ENCODE results near the gene ARHGEF9. TPM values are rescaled to one million over a fixed set of nuclear protein-coding genes. Genes with fewer than 3 reads are reported as not detected.

ARHGEF9 gene
- total and polyA plus RNA-seq, 2 donors (not counting 1 experiment from before 2014, with no cell fraction given): 11.5 to 18.5 TPM

DNA sequence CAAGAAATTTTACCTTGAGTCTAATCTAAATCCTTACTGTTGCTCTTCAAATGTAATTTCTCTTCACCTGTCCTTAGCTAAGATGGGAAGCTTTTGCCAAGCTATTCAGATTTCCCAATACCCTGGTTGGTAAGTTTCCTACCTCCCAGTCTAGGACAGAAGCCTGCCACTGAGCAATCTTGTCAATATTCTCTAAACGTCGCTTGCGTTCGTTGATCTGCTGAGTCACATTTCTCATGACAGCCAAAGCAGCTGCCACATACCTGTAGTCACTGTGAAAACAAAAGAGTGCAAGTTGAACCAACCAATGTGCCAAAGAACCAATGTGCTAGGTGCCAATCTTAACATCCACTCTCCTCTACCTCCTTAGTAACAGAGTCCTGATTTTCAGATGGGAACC lies 111.1 kb downstream of the ARHGEF9 start:
- no peak overlapping the region for H3K27ac ChIP-seq (ENCODE audit: insufficient read depth, low read length)
- no peaks in the 10 kb centered on the region for H3K27me3 ChIP-seq (ENCODE audit: control insufficient read depth, insufficient read depth, low read length)
- no peak overlapping the region for H3K9ac ChIP-seq (ENCODE audit: insufficient read depth, low read length)
- H3K79me2 ChIP-seq (ENCODE audit: control insufficient read depth, insufficient read depth, low read length): no peaks in the 10 kb centered on the region
- H3K4me1 ChIP-seq (ENCODE audit: control insufficient read depth, extremely low read depth, insufficient read depth, low read length): no peaks in the 10 kb centered on the region
- DNase-seq (ENCODE audit: low read depth in 2 of 2): no peak
- H2AFZ ChIP-seq (ENCODE audit: low read length): no peak overlapping the region
- H3K4me2 ChIP-seq (ENCODE audit: extremely low read depth, insufficient read depth, low read length): no peak overlapping the region
- no peaks in the 10 kb centered on the region for H4K20me1 ChIP-seq (ENCODE audit: control insufficient read depth, extremely low read depth, insufficient read depth, low read length)
- TF ChIP-seq EZH2 (IDR thresholded peaks at IDR 0.05; ENCODE audit: low read length, missing control alignments): no peak
- TF ChIP-seq, protein P1, sequence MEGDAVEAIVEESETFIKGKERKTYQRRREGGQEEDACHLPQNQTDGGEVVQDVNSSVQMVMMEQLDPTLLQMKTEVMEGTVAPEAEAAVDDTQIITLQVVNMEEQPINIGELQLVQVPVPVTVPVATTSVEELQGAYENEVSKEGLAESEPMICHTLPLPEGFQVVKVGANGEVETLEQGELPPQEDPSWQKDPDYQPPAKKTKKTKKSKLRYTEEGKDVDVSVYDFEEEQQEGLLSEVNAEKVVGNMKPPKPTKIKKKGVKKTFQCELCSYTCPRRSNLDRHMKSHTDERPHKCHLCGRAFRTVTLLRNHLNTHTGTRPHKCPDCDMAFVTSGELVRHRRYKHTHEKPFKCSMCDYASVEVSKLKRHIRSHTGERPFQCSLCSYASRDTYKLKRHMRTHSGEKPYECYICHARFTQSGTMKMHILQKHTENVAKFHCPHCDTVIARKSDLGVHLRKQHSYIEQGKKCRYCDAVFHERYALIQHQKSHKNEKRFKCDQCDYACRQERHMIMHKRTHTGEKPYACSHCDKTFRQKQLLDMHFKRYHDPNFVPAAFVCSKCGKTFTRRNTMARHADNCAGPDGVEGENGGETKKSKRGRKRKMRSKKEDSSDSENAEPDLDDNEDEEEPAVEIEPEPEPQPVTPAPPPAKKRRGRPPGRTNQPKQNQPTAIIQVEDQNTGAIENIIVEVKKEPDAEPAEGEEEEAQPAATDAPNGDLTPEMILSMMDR (conservative IDR thresholded peaks at IDR 0.05 in 1 of 2, IDR thresholded peaks at IDR 0.05 in 1 of 2; ENCODE audit: low read depth in 1 of 2, low read length in 2 of 2): no peak
- no peaks in the 10 kb centered on the region for H3K36me3 ChIP-seq (ENCODE audit: control insufficient read depth, insufficient read depth, low read length)
- no peak overlapping the region for H3K4me3 ChIP-seq (replicated peaks in 1 of 4; ENCODE audit: control extremely low read depth in 1 of 4, insufficient read depth in 1 of 4, low read depth in 3 of 4, low read length in 4 of 4)
- H3K9me3 ChIP-seq (ENCODE audit: control insufficient read depth, insufficient read depth, low read depth, low read length): no peaks in the 10 kb centered on the region

DNA sequence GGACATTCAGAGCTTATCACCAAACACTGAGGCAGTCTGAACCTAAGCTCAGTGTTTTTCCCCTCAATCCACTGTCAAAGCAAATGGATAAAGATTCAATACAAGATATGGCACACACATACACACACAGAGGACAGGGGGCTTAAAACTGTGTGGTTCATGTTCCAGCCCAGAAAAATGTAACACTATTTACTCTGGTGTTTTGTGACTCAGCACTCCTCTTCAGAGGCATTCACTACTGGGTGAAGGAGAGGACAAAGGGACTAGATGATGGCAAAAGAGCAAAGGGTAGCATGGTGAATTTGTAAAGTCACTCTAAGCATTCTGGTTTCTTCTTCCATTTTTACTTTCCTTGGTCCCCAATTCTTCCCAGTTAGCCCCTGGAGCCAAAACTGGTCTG lies 120.3 kb downstream of the ARHGEF9 start:
- no peaks in the 10 kb centered on the region for H3K79me2 ChIP-seq (ENCODE audit: control insufficient read depth, insufficient read depth, low read length)
- no peak overlapping the region for H2AFZ ChIP-seq (ENCODE audit: low read length)
- no peak for DNase-seq (ENCODE audit: low read depth in 2 of 2)
- no peaks in the 10 kb centered on the region for H3K36me3 ChIP-seq (ENCODE audit: control insufficient read depth, insufficient read depth, low read length)
- H3K4me1 ChIP-seq (ENCODE audit: control insufficient read depth, extremely low read depth, insufficient read depth, low read length): no peaks in the 10 kb centered on the region
- H3K9me3 ChIP-seq (ENCODE audit: control insufficient read depth, insufficient read depth, low read depth, low read length): no peaks in the 10 kb centered on the region
- no peak overlapping the region for H3K4me2 ChIP-seq (ENCODE audit: extremely low read depth, insufficient read depth, low read length)
- no peak overlapping the region for H3K4me3 ChIP-seq (replicated peaks in 1 of 4; ENCODE audit: control extremely low read depth in 1 of 4, insufficient read depth in 1 of 4, low read depth in 3 of 4, low read length in 4 of 4)
- TF ChIP-seq, protein P1 (conservative IDR thresholded peaks at IDR 0.05 in 1 of 2, IDR thresholded peaks at IDR 0.05 in 1 of 2; ENCODE audit: low read depth in 1 of 2, low read length in 2 of 2): no peak
- no peak for TF ChIP-seq EZH2 (IDR thresholded peaks at IDR 0.05; ENCODE audit: low read length, missing control alignments)
- no peak overlapping the region for H3K27ac ChIP-seq (ENCODE audit: insufficient read depth, low read length)
- no peaks in the 10 kb centered on the region for H3K27me3 ChIP-seq (ENCODE audit: control insufficient read depth, insufficient read depth, low read length)
- no peaks in the 10 kb centered on the region for H4K20me1 ChIP-seq (ENCODE audit: control insufficient read depth, extremely low read depth, insufficient read depth, low read length)
- H3K9ac ChIP-seq (ENCODE audit: insufficient read depth, low read length): no peak overlapping the region

DNA sequence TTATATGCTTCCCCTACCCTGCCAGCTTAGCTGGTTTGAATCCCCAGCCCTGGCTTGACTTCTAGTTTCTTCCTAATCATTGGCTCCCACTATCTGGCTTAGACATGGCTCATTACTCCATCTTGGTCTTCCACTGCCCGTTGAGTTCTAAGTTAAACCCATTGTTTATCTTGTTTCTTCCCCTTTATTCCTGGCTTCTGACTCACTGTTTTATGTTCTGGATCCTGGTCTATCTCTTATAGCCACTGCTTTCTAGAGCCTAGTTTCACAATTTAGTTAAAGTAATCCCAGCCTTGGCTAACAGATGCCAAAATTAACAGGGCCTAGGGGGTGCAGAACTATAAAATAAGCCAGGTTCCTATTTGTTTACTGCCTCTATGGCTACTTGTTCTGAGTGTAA lies 120.9 kb downstream of the ARHGEF9 start:
- Histone ChIP-seq H3K4me1 (ENCODE audit: control insufficient read depth, extremely low read depth, insufficient read depth, low read length) (peaks cover under 1% of the 10 kb centered on the region), H3K4me3 (replicated peaks in 1 of 4; ENCODE audit: control extremely low read depth in 1 of 4, insufficient read depth in 1 of 4, low read depth in 3 of 4, low read length in 4 of 4) (no peak overlapping the region), H3K9ac (ENCODE audit: insufficient read depth, low read length) (no peak overlapping the region), H3K4me2 (ENCODE audit: extremely low read depth, insufficient read depth, low read length) (no peak overlapping the region), H2AFZ (ENCODE audit: low read length) (no peak overlapping the region), H4K20me1 (ENCODE audit: control insufficient read depth, extremely low read depth, insufficient read depth, low read length) (no peaks in the 10 kb centered on the region), H3K36me3 (ENCODE audit: control insufficient read depth, insufficient read depth, low read length) (no peaks in the 10 kb centered on the region), H3K27me3 (ENCODE audit: control insufficient read depth, insufficient read depth, low read length) (no peaks in the 10 kb centered on the region), H3K9me3 (ENCODE audit: control insufficient read depth, insufficient read depth, low read depth, low read length) (no peaks in the 10 kb centered on the region), H3K79me2 (ENCODE audit: control insufficient read depth, insufficient read depth, low read length) (no peaks in the 10 kb centered on the region), H3K27ac (ENCODE audit: insufficient read depth, low read length) (no peak overlapping the region)
- TF ChIP-seq EZH2 (IDR thresholded peaks at IDR 0.05; ENCODE audit: low read length, missing control alignments): no peak
- TF ChIP-seq, protein P1 (conservative IDR thresholded peaks at IDR 0.05 in 1 of 2, IDR thresholded peaks at IDR 0.05 in 1 of 2; ENCODE audit: low read depth in 1 of 2, low read length in 2 of 2): no peak
- DNase-seq (ENCODE audit: low read depth in 2 of 2): no peak

All from fibroblast of lung (primary cell).